ENCODE data around the gene DEPDC4.
A peak's percentile ranks its signal among the peaks of the same experiment; 100 is the strongest.

DEPDC4 gene

DNA sequence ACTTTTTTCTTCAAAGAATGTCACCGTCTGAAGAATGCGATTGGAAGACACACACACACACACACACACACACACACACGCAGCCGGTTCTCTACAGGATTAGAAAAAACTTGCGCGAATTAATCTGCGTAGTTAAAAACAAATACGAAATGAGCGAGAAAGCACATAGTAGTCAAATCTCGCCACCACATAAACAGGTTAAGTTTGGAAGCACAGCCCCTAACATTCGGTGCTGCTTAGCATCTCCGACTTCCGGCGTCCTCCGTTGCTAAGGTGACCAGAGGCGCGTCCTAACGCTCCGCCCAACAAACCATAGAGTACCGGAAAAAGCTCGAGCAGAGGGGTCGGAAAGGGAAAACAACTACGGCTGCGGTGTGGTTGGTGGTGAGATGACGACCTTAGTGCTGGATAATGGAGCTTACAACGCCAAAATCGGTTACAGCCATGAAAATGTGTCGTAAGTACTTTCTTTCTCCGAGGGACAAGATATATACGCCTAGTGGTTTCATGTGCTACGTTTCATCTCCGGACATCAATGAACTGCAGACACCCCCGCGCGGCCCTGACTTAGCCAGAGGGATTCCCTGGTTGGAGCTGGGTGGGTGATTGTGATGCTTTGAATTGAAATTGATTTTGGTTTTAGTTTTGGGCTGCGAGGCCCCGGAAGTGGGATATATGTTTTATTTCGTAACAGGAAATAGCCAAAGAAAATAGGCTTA, 66.3 kb downstream of the DEPDC4 start, which contains the start of gene ACTR6 (continued):
- peak; percentile 39 for TF ChIP-seq ZNF324 (tag by site-specific recombination; IDR thresholded peaks at IDR 0.05)
- TF ChIP-seq ZNF777 (tag by site-specific recombination; IDR thresholded peaks at IDR 0.05; ENCODE audit: borderline replicate concordance), result no peak; the same call in 1 of the 2 replicates
- TF ChIP-seq ZNF76 (tag by site-specific recombination; IDR thresholded peaks at IDR 0.05; ENCODE audit: borderline replicate concordance, low read depth), result 0 out of 2 replicates have a peak, but pooled peaks have one; percentile 16
- TF ChIP-seq ZNF335 (tag by site-specific recombination; conservative IDR thresholded peaks at IDR 0.05), result peak; percentile 72
- no peak for TF ChIP-seq ZNF341 (tag by site-specific recombination; IDR thresholded peaks at IDR 0.05; ENCODE audit: low read depth)
- peak; percentile 45; the same call in 1 of the 2 replicates for TF ChIP-seq ZBTB48 (tag by site-specific recombination; IDR thresholded peaks at IDR 0.05)
- TF ChIP-seq, protein P1, sequence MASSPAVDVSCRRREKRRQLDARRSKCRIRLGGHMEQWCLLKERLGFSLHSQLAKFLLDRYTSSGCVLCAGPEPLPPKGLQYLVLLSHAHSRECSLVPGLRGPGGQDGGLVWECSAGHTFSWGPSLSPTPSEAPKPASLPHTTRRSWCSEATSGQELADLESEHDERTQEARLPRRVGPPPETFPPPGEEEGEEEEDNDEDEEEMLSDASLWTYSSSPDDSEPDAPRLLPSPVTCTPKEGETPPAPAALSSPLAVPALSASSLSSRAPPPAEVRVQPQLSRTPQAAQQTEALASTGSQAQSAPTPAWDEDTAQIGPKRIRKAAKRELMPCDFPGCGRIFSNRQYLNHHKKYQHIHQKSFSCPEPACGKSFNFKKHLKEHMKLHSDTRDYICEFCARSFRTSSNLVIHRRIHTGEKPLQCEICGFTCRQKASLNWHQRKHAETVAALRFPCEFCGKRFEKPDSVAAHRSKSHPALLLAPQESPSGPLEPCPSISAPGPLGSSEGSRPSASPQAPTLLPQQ (tag by site-specific recombination; IDR thresholded peaks at IDR 0.05), result 0 out of 2 replicates have a peak, but pooled peaks have one; percentile 25
- peak; percentile 80 for TF ChIP-seq ZBTB21 (tag by site-specific recombination; IDR thresholded peaks at IDR 0.05)

DNA sequence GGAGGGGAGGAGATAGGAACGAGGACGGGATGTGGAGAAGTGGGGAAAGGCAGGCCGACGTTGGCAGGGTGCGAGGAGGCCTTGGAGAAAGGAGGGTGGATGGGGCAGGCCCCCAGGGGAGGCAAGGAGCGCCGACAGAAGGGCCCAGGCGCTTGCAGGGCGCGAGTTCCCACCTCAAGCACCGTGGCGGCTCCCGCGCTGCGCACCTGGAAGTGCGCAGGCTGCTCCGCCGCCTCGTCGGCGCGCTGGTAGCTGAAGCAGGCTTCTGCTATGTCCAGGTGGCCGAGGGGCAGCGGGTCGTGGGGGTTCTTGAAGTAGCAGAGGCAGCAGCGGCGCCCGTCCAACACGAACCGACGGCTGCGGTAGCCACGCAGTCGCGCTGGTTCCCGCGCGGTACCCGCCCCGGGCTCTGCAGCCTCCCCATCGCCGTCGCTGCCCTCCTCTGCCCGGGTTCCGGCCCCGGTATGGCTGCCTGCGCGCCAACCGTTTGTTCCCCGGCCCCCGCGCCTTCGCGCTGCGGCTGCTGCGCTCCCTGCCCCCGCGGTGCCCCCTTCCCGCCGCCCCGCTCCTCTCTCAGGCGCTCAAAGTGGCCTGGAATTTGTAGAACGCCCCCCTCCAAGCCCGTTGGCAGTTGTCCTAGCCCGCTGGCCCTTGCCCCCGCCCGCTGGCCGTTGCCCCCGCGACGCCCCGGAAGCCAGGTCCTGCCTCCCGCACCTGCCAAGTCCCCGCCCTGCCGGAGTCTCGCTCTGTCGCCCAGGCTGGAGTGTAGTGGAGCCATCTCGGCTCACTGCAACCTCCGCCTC, 67.3 kb downstream of the DEPDC4 start:
- peak overlapping the region; percentile 78 for H3K4me3 ChIP-seq (ENCODE audit: low read depth, low read length)
- ChIA-PET CTCF (interaction anchor here (0.7 kb wide), 1 partner anchor 56 kb away, joined by 3 read pairs; no protein-coding TSS in a partner anchor), POLR2A (interaction anchor here (2.0 kb wide), 1 partner anchor 68 kb away, joined by 11 read pairs; the partner anchor contains the start of genes DEPDC4 and SCYL2)
- peak overlapping the region; percentile 64 for H3K27ac ChIP-seq (ENCODE audit: extremely low read depth, low read depth, low read length)
- H3K36me3 ChIP-seq (ENCODE audit: control insufficient read depth in 2 of 2, insufficient read depth in 1 of 2, low read length in 2 of 2), result peaks cover 0 to 10% of the 10 kb centered on the region in 2 experiments; a peak in 2 of 3 replicates
- H3K4me1 ChIP-seq (ENCODE audit: control insufficient read depth, insufficient read depth, low read length), result peaks cover 2% of the 10 kb centered on the region; the same call in 1 of the 2 replicates
- H3K9me3 ChIP-seq (ENCODE audit: control insufficient read depth, insufficient read depth, low read depth, low read length), result no peaks in the 10 kb centered on the region
- TF ChIP-seq ZFP41 (tag by site-specific recombination; IDR thresholded peaks at IDR 0.05; ENCODE audit: borderline replicate concordance) (no peak), ZBTB48 (tag by site-specific recombination; IDR thresholded peaks at IDR 0.05) (0 out of 2 replicates have a peak, but pooled peaks have one; percentile 9), ZNF174 (tag by site-specific recombination; IDR thresholded peaks at IDR 0.05) (no peak), ZNF324 (tag by site-specific recombination; IDR thresholded peaks at IDR 0.05) (no peak), INSM2 (tag by site-specific recombination; IDR thresholded peaks at IDR 0.05) (no peak), EGR2 (tag by site-specific recombination; IDR thresholded peaks at IDR 0.05; ENCODE audit: low read depth) (peak; percentile 67), ZNF404 (tag by site-specific recombination; IDR thresholded peaks at IDR 0.05) (no peak), ZNF560 (tag by site-specific recombination; IDR thresholded peaks at IDR 0.05; ENCODE audit: borderline replicate concordance) (no peak), ZNF214 (tag by site-specific recombination; IDR thresholded peaks at IDR 0.05; ENCODE audit: borderline replicate concordance) (no peak), ZNF391 (tag by site-specific recombination; IDR thresholded peaks at IDR 0.05; ENCODE audit: borderline replicate concordance, low read depth) (no peak), ZBTB44 (tag by site-specific recombination; IDR thresholded peaks at IDR 0.05) (no peak), KLF7 (tag by site-specific recombination; IDR thresholded peaks at IDR 0.05; ENCODE audit: borderline replicate concordance) (no peak), SCRT2 (tag by site-specific recombination; IDR thresholded peaks at IDR 0.05) (no peak), ZNF510 (tag by site-specific recombination; IDR thresholded peaks at IDR 0.05; ENCODE audit: insufficient replicate concordance) (no peak), PATZ1 (tag by site-specific recombination; IDR thresholded peaks at IDR 0.05) (peak; percentile 93), ZNF48 (tag by site-specific recombination; IDR thresholded peaks at IDR 0.05) (no peak)
- TF ChIP-seq, protein P1 (tag by site-specific recombination; IDR thresholded peaks at IDR 0.05), result no peak; the same call in 1 of the 2 replicates
- TF ChIP-seq, protein P2, sequence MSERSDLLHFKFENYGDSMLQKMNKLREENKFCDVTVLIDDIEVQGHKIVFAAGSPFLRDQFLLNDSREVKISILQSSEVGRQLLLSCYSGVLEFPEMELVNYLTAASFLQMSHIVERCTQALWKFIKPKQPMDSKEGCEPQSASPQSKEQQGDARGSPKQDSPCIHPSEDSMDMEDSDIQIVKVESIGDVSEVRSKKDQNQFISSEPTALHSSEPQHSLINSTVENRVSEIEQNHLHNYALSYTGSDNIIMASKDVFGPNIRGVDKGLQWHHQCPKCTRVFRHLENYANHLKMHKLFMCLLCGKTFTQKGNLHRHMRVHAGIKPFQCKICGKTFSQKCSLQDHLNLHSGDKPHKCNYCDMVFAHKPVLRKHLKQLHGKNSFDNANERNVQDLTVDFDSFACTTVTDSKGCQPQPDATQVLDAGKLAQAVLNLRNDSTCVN (tag by site-specific recombination; optimal IDR thresholded peaks at IDR 0.05), result peak; percentile 79

Data from HEK293 (cell line).